GM12875 (cell line): ENCODE results near the gene GLRX3.

Experiments
- H3K4me3 ChIP-seq: one replicate; pipeline ENCODE4 v1.5.1; 2011; ENCODE audit warnings: low read depth, low read length, control low read depth
- CTCF ChIP-seq: IDR thresholded peaks from 2 replicates; pipeline ENCODE4 v1.5.1; 2011; ENCODE audit warnings: low read depth, mild to moderate bottlenecking, control low read depth, inconsistent platforms, low read length, moderate library complexity, borderline replicate concordance; ENCODE audit not compliant: insufficient read depth

GLRX3 gene

GRCh38 chr10:130138479-130138866 lies 2.3 kb downstream of the GLRX3 start:
- no peak overlapping the region for H3K4me3 ChIP-seq
- TF ChIP-seq CTCF: no peak

GRCh38 chr10:130140425-130140824 lies 4.2 kb downstream of the GLRX3 start:
- no peak overlapping the region for H3K4me3 ChIP-seq

GRCh38 chr10:130141038-130141437 lies 4.8 kb downstream of the GLRX3 start:
- no peak for TF ChIP-seq CTCF
- H3K4me3 ChIP-seq: no peak overlapping the region

More at GRCh38 chr10:130140425-130140824, 4.2 kb downstream of the GLRX3 start:
- TF ChIP-seq CTCF: no peak

GRCh38 chr10:130141460-130141859 lies 5.3 kb downstream of the GLRX3 start:
- TF ChIP-seq CTCF: no peak
- H3K4me3 ChIP-seq: peak overlapping the region; percentile 31

- H3K4me3 ChIP-seq: peak overlapping the region; percentile 31
- no peak for TF ChIP-seq CTCF
Measured at GRCh38 chr10:130141878-130142277, 5.7 kb downstream of the GLRX3 start.

- no peak for TF ChIP-seq CTCF
- no peak overlapping the region for H3K4me3 ChIP-seq
Measured at GRCh38 chr10:130146042-130146441, 9.9 kb downstream of the GLRX3 start.

GRCh38 chr10:130159192-130159794 lies 23.1 kb downstream of the GLRX3 start:
- no peak for TF ChIP-seq CTCF
- no peak overlapping the region for H3K4me3 ChIP-seq
